ENCODE data around the gene SSBP2. TPM values are rescaled to one million over a fixed set of nuclear protein-coding genes. Genes with fewer than 3 reads are reported as not detected.

SSBP2 gene
- total RNA-seq, 1 experiment from 2014 or later = 11.2 TPM

GRCh38 chr5:81767097-81767496 is 16.2 kb upstream of the SSBP2 start:
- DNase-seq (ENCODE audit: low read depth) = no peak

DNA sequence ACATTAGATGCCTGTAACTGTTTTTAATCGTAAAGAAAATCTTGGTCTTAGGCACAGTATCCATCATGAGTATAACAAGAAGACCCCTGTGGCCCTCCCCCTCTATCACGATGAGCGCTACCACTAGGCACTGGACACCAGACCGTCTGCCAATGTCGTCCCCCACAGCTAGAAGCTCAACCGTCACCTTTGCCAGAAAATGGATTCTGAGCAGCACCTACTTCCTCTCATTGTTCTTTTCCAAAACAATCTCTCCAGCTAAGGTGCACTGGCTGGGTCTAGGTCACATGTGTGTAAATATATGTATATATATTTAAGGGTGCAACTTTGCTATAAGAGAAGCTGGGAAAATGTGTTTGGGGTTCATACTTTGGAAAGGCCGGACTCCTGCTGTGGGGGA is 15.7 kb upstream of the SSBP2 start:
- no peak for DNase-seq (ENCODE audit: low read depth)

DNA sequence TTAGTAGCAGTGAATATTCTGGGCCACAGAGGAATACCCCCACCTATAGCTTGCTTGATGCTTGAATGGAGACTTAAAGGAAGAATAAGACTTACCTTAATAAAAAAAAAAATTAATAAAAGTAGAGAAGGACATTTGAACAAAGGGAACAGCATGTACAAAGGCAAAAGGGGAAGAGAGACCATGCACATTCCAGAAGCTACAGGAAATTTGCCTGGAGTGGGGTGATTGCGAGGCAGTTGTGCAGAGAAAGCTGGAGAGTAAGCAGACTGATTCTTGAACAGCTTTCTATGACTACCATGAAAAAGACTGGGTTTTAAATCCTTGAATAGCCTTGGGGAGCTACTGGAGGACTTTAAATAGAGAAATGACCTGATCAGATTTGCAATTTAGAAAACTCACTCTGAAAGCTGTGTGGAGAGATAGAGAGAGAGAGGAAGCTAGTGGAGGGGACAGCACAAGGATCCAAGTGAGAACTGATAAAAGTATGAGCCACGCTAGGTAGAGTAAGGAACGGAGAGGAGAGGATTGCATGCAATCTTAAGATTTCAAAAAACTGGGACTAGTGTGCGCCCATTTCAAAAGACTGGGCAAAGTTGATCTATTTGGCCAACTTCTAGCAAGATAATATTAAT is 12.5 kb upstream of the SSBP2 start:
- DNase-seq (ENCODE audit: low read depth) = no peak

DNA sequence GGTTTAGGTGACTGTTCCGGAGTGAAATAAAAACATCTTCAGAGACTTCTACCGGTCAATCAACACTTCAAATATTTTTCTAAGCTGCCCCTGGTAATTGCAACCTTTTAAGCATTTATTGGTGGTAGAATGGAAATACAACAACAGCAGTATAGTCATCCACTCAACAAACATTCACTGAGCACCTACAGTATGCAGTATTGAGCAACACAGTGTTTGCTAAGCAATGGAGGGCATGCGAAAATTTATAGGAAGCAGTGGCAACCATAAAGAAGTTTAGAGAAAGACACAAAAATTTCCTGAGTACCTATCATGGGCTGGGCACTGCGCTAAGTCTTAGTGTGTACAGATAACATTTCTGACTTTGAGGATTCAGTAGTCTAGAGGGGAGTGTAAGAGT is 12.0 kb upstream of the SSBP2 start:
- no peak for DNase-seq (ENCODE audit: low read depth)

GRCh38 chr5:81762401-81762800 is 11.5 kb upstream of the SSBP2 start:
- no peak for DNase-seq (ENCODE audit: low read depth)

DNA sequence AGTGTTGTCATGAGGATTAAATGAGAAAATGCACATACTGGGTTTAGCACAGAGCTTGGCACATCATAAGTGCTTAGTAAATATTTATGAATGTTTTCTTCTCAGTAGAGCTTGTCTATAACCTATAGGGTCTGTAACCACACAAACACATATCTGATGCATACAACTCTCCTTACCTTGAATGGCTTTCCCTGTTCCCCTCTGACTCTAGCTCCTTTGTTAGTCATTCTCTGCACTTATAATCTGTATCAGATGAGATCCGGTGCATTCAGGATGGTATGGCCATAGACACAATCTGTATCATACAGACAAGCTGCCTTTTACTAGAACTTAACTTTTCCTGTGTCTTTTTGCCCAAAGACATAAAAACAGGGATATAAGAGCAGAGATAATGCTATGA is 11.1 kb upstream of the SSBP2 start:
- DNase-seq (ENCODE audit: low read depth) = no peak

DNA sequence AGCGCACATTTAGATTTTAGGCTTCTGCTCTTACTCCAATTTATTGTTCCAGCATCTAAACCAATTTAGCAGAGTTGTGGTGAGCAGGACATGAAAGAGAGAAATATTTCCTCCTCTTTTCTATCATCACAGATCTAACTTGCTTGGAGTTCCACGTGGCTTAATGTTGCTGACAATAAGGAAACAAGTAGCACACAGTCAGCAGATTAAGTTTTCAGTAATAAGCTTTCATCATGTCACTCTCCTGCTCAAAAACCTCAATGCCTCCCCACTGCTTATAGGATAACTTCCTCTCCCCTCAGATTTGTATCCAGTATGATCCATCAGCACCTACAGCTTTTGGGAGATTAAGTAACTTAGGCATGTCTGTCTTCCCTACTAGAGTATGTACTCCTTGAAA is 10.4 kb upstream of the SSBP2 start:
- DNase-seq (ENCODE audit: low read depth) = no peak

- no peak for DNase-seq (ENCODE audit: low read depth)
Observed at GRCh38 chr5:81760521-81760920, 9.6 kb upstream of the SSBP2 start.

- DNase-seq (ENCODE audit: low read depth) = no peak
Observed at GRCh38 chr5:81759632-81760005, 8.7 kb upstream of the SSBP2 start.

- no peak for DNase-seq (ENCODE audit: low read depth)
Observed at GRCh38 chr5:81757404-81757803, 6.5 kb upstream of the SSBP2 start.

DNA sequence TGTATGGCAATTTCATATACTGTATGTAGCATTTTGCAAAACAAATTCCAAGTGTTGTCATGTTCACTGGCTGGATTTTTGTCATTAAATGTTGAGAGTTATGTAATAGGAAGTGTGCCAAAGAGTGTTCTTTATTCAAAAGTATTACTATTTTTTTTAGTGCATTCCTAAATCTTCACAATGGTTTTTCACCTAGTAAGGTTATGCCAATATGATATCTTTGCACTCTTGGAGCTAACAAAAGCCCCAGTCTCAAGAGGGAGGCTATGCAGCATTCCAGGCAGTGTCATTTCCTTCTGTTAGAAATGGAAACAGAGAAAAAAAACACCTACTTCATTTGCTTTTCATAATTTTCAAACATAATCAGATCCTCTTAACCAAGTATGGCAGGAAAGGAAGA is 5.1 kb upstream of the SSBP2 start:
- DNase-seq (ENCODE audit: low read depth) = no peak

DNA sequence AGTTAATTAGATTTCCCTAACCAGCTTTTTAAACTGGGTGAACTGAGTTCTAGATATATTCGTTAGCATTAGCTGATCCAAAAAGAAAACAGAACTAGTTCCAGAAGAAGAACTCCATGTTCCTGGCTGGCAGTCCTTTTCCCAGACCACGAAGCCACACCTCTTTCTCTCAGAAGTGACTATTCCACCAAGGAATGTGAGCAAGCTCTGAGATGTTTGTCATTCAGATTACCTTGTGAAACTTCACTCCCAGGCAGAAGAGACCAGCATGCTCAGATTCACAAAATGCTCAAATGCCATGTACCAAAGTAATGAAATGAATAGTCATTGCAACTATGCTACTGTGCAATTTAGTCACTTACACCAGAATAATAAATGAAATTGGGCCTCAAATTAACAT is 4.4 kb upstream of the SSBP2 start:
- peak; percentile 86 for DNase-seq (ENCODE audit: low read depth)

DNA sequence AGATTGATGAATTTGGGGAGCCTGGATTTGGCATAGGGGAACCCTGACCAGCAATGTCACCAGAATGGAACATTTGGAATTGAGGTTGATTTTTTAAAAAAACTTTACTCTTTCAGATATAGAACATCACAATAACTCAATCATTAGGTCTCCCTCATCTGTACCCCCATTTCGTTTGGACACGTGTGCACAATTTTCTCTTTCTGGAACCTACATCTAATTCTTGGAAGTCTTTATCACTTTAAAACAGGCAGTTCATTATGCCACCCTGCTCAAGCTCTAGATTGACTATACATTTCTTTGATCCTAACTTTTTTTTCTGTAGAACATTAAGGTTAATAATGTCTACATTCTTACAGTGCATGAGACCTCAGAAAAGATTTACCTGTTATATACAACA is 3.7 kb upstream of the SSBP2 start:
- DNase-seq (ENCODE audit: low read depth) = no peak

DNA sequence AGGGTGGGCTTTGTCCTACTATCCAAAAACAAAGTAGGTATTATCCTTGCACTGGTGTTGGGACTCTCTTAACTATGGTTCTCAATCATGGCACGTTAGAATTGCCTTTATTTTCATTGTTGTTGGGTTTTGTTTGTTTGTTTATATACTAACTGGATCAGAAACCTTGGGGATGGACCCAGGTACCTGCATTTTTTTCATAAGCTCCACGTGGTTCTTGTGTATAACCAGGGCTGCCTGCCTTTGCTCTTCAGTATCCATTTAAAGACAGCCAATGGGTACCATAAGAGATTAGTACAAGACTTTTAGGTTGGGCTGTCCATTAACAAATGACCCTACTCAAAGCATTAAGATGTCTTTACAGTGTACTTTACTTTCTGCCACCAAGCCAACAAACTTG is 2.5 kb upstream of the SSBP2 start:
- no peak for DNase-seq (ENCODE audit: low read depth)

- DNase-seq (ENCODE audit: low read depth) = no peak
Observed at GRCh38 chr5:81752644-81752963, 1.7 kb upstream of the SSBP2 start.

DNA sequence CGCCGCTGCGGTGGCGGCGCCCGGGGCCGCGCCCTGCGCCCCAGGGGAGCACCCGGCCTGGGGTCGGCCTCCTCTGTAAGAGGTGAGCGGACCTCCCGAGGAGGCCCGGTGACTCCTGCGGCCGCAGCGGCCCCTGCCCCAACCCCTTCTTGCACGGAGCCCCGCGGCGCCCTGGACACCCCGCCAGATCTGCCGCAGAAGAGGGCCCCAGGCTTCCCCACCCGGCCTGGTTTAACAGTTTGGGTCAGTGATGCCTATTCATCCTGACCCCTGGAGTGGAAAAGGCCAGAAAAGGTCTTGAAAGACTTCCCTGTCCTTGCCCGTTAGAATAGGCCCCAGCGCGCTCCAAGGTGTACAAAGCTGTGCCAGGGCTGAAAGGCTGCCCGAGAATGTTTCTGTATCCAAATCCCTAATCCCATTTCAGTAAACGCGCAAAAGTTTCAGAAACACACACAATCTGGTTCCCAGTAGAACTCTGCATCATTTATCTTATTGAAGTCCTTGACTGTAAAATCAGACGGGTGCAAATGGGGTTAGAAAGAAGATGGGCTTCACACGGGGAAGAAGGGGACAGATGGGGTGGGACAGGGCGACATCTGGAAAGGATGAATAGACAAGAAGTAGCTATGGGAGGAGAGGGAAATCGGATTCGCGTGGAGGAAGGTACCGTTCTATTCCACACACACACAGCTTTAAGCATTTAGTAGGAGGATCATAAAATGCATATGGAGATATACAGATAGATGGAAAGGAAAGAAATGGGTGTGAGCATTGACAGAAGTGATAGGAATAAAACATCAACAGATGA is 1.1 kb upstream of the SSBP2 start:
- DNase-seq (ENCODE audit: low read depth) = no peak

- DNase-seq (ENCODE audit: low read depth) = no peak
Observed at GRCh38 chr5:81750308-81751008, 439 bp downstream of the SSBP2 start.

- DNase-seq (ENCODE audit: low read depth) = no peak
Observed at GRCh38 chr5:81749561-81750307, 1.2 kb downstream of the SSBP2 start.

DNA sequence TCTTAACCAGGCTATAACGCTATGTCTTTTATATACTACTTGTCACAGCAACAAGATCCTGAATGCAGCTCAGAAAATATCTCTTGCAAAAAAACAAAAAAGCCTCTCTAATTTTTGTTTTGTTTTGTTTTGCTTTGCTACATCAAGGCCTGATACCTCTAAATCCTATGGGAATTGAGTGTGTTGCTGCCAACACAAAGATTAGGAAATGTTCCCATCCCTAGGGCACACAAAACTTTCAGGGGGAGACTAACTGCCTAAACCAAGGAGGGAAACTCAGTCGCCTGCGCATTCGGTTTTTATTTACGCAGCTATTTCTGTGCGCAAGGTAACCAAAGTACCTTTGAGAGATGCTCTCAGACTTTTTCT is 1.7 kb downstream of the SSBP2 start:
- no peak for DNase-seq (ENCODE audit: low read depth)

DNA sequence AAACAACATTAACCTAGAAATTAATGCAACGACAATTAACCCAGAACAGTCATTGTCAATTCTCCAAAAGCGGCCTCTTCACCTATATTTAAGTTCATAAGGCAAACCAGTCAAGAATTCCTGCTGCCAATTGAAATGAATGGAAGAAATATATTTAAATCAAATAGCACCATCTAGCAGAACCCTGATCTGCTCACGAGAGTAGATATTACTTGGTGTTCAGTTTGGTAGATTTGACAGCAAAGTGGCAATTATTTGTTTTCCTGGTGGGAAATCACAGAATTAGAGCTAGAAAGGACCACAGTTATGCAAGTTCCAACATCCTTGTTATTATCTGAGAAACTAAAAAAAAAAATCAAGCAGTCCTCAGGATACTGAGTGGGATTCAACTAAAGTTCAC is 2.3 kb downstream of the SSBP2 start:
- no peak for DNase-seq (ENCODE audit: low read depth)

GRCh38 chr5:81747030-81747429 is 3.9 kb downstream of the SSBP2 start:
- no peak for DNase-seq (ENCODE audit: low read depth)

DNA sequence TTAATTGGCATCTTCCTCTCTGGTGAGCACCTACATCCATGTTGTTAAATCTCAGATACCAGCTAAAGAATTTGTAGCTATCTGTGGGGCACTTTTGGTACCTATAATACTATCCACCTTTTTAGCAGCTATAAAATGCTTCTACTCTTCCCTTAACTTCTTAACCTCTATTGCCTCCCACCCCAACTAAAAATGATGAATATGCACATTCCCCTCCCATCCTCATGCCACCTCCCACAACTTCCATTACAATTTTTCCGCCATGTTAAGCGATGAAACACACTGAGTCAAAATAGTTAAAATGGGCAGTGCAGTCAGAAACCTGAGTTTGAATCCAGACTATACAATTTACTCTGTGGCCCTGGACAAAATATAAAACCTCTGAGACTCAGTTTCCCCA is 10.1 kb downstream of the SSBP2 start:
- DNase-seq (ENCODE audit: low read depth) = no peak

All from HT1080 (cell line).